GM12878 (cell line): ENCODE results near the gene PELI2. TPM values are rescaled to one million over a fixed set of nuclear protein-coding genes. Genes with fewer than 3 reads are reported as not detected.

Experiments used
- ATAC-seq: fragments of 200-7000 bp; cut with Tn5 transposase; 3 replicates; pipeline ENCODE4 v1.9.1; 2020; ENCODE audit warnings: mild to moderate bottlenecking, moderate library complexity
- BruUV-seq: library from RNA; stranded (reverse); fragments of 400-500 nt; replicated peaks from 2 replicates; lab custom pipeline; 2021; lab: Mats Ljungman, UMichigan
- CTCF ChIA-PET: fragments of 300-600 bp; sonication (Branson Sonifier 250); formaldehyde crosslinking; extraction: SDS; loops from one replicate; lab custom pipeline; 2021; ENCODE audit warnings: inconsistent platforms; lab: Yijun Ruan, JAX
- POLR2A ChIA-PET: fragments of 350-600 bp; formaldehyde crosslinking; extraction: SDS; loops from one replicate; lab custom pipeline; 2021; ENCODE audit warnings: inconsistent platforms; lab: Charles Lee
- RAD21 ChIA-PET: fragments of 300-600 bp; sonication (Branson Sonifier 250); formaldehyde crosslinking; loops from one replicate; lab custom pipeline; 2023; ENCODE audit warnings: antibody characterized with exemption; ENCODE audit not compliant: unreplicated experiment; lab: Charles Lee
- SMC1A ChIA-PET: fragments of 300-600 bp; sonication (Branson Sonifier 250); formaldehyde crosslinking; loops from one replicate; lab custom pipeline; 2023; ENCODE audit not compliant: unreplicated experiment, uncharacterized antibody; lab: Charles Lee
- DNase-seq: peaks from one replicate; pipeline ENCODE4 v3.0.0-alpha.2; 2011; ENCODE audit warnings: low read depth, low spot score
- FAIRE-seq: peaks from 3 replicates; lab custom pipeline; 2011; peaks lifted over from hg19 to GRCh38; lab: Jason Lieb, UNC
- H2AFZ ChIP-seq: 2 replicates; pipeline ENCODE4 v1.6.0; 2011; ENCODE audit warnings: low read depth, low read length, control low read depth; ENCODE audit not compliant: control insufficient read depth
- H3K27ac ChIP-seq: 2 replicates; pipeline ENCODE4 v1.5.1; 2011; ENCODE audit warnings: control low read depth; ENCODE audit not compliant: control insufficient read depth, insufficient read depth
- H3K27me3 ChIP-seq, 2 experiments: replicated peaks in 1 of 2; 2 replicates each; pipeline versions ENCODE4 v1.6.0 to v1.6.1; 2011; ENCODE audit warnings: low read length in 1 of 2; ENCODE audit not compliant: control insufficient read depth in 2 of 2, insufficient read depth in 2 of 2
- H3K36me3 ChIP-seq, 2 experiments: 2 replicates each; pipeline ENCODE4 v1.5.1; 2011; ENCODE audit warnings: low read length in 1 of 2; ENCODE audit not compliant: control insufficient read depth in 2 of 2, insufficient read depth in 2 of 2
- H3K4me1 ChIP-seq: 2 replicates; pipeline ENCODE4 v1.6.1; 2011; ENCODE audit warnings: mild to moderate bottlenecking, low read length, moderate library complexity, mixed read lengths; ENCODE audit not compliant: control insufficient read depth, insufficient read depth
- H3K4me2 ChIP-seq: 2 replicates; pipeline ENCODE4 v1.6.0; 2011; ENCODE audit warnings: control low read depth; ENCODE audit not compliant: control insufficient read depth, insufficient read depth
- H3K4me3 ChIP-seq: fragments of 200-600 bp; sonication (generic); 2 replicates; pipeline ENCODE4 v1.5.1; 2016
- H3K79me2 ChIP-seq: 2 replicates; pipeline ENCODE4 v1.6.0; 2011; ENCODE audit warnings: low read length; ENCODE audit not compliant: control insufficient read depth, insufficient read depth
- H3K9ac ChIP-seq: 2 replicates; pipeline ENCODE4 v1.8.0; 2011; ENCODE audit warnings: low read length, control low read depth, mixed read lengths; ENCODE audit not compliant: control insufficient read depth, insufficient read depth
- H3K9me3 ChIP-seq: replicated peaks from 3 replicates; pipeline ENCODE4 v1.5.1; 2011; ENCODE audit warnings: mild to moderate bottlenecking, low read length; ENCODE audit not compliant: control insufficient read depth, insufficient read depth
- H4K20me1 ChIP-seq: 2 replicates; pipeline ENCODE4 v1.6.0; 2011; ENCODE audit not compliant: control insufficient read depth, insufficient read depth
- BCLAF1 ChIP-seq: fragments of 450-650 bp; IDR thresholded peaks from 2 replicates; pipeline ENCODE4 v1.6.1; 2017; ENCODE audit warnings: antibody characterized with exemption, mild to moderate bottlenecking, moderate library complexity
- CBX3 ChIP-seq: fragments of 200-600 bp; sonication (generic); IDR thresholded peaks from 2 replicates; pipeline ENCODE4 v1.6.1; 2016; ENCODE audit warnings: low read depth, borderline replicate concordance
- JUND ChIP-seq: IDR thresholded peaks from 2 replicates; pipeline ENCODE4 v1.6.1; 2012; ENCODE audit warnings: low read depth, mild to moderate bottlenecking, low read length, improper control_type of control experiment, moderate library complexity
- KDM1A ChIP-seq: fragments of 200-600 bp; sonication (generic); IDR thresholded peaks from 2 replicates; pipeline ENCODE4 v1.6.1; 2016; ENCODE audit warnings: borderline replicate concordance
- TCF3 ChIP-seq: IDR thresholded peaks from 2 replicates; pipeline ENCODE4 v1.6.1; 2012; ENCODE audit warnings: low read depth, mild to moderate bottlenecking, low read length, borderline replicate concordance; ENCODE audit not compliant: insufficient read depth
- WGBS: methylation state at CpG from one replicate; pipeline ENCODE4 v1.1.6; 2016; ENCODE audit warnings: low lambda C conversion rate; ENCODE audit not compliant: insufficient replicate concordance, insufficient coverage; ENCODE audit errors: missing lambda C conversion rate; 5-methylcytosine and 5-hydroxymethylcytosine counted together
- in situ Hi-C: fragments of 300-500 bp; cut with MboI; formaldehyde crosslinking; loops from 9 replicates; pipeline ENCODE4 v1.14.3; 2018; ENCODE audit warnings: mixed read lengths
- intact Hi-C: fragments of 100-400 bp; cut with micrococcal nuclease; formaldehyde crosslinking; loops from one replicate; pipeline ENCODE4 v1.14.2; 2022; ENCODE audit not compliant: unreplicated experiment
- polyA plus RNA-seq, 11 experiments: library from polyadenylated mRNA; depleted of rRNA in 4 of 11; unstranded in 6 of 11; stranded (reverse) in 5 of 11; fragments of >200 nt; fragmentation: Nextera tagmentation in 4 of 11; fragmentation: Illumina TruSeq in 1 of 11; extraction: Ambion mirVana in 4 of 11; extraction: Trizol in 1 of 11; gene quantifications; 1 replicate in 1 of 11; 2 replicates in 10 of 11; pipeline versions ENCODE4 v1.2.1 to v1.2.3, GENCODE V29; 2011 to 2016; ENCODE audit warnings: inconsistent platforms in 2 of 11, missing spikeins in 2 of 11, low read depth in 1 of 11
- total RNA-seq, 4 experiments: library from RNA; depleted of rRNA in 3 of 4; stranded (reverse); fragments of >200 nt in 3 of 4; fragmentation: Illumina TruSeq in 1 of 4; extraction: Trizol in 1 of 4; gene quantifications; 2 replicates each; pipeline versions ENCODE4 v1.2.1 to v1.2.3, GENCODE V29; 2013 to 2021

PELI2 gene
- total and polyA plus RNA-seq, 10 of the 15 experiments (the other 5 are each of a cell fraction or from before 2014, with no cell fraction given): under 0.01 to 0.10 (median 0.01) TPM; not detected in 3

DNA sequence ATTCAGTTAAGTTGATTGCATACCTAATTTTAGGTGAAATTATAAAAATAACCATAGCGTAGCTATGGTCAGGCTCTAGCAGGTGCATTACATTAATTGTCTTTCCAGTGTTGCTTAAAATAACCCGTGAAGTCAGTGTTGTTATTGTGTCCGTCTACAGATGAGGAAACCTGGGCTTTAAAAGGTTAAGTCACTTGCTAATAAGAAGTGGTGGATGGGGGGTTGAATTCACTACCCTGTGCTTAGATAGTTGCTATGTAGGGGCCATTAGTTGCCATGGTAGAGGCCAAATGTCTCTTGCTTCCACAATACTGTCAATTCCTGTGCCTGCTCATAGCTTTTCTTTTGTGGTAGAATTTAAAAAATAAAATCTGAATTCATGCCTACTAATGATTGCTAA is 174.8 kb downstream of the PELI2 start:
- POLR2A ChIA-PET: no interaction called here
- ATAC-seq (no peak), DNase-seq (no peak), FAIRE-seq (no peak)
- no peak overlapping the region for H3K4me2 ChIP-seq
- H4K20me1 ChIP-seq: no peaks in the 10 kb centered on the region
- H3K27ac ChIP-seq: no peak overlapping the region
- WGBS: 12% methylated on average over 3 of the region's 3 CpGs
- H3K9me3 ChIP-seq: no peaks in the 10 kb centered on the region
- no peak overlapping the region for H3K4me3 ChIP-seq
- H3K27me3 ChIP-seq: no peaks in the 10 kb centered on the region; a peak in 1 of 4 replicates
- BruUV-seq: no TSS peak
- SMC1A ChIA-PET: no interaction called here
- RAD21 ChIA-PET: no interaction called here
- H2AFZ ChIP-seq: no peak overlapping the region
- TF ChIP-seq BCLAF1 (no peak), TCF3 (no peak), CBX3 (no peak), JUND (no peak), KDM1A (no peak)
- H3K9ac ChIP-seq: no peak overlapping the region
- H3K4me1 ChIP-seq: no peaks in the 10 kb centered on the region
- H3K36me3 ChIP-seq: no peaks in the 10 kb centered on the region
- intact Hi-C loops (no loop called here), in situ Hi-C loops (no loop called here)
- no peaks in the 10 kb centered on the region for H3K79me2 ChIP-seq
- CTCF ChIA-PET: no interaction called here
